ENCODE measurements around the gene SIM1. TPM values are rescaled to one million over a fixed set of nuclear protein-coding genes. Genes with fewer than 3 reads are reported as not detected.

SIM1 gene
- total RNA-seq, 2 donors from 2014 or later = not detected

GRCh38 chr6:100466410-100467128 is 1.8 kb upstream of the SIM1 start:
- peaks cover 3 to 16% of the 10 kb centered on the region in 2 donors for H3K4me1 ChIP-seq (ENCODE audit: control insufficient read depth in 1 of 2, low read depth in 2 of 2)
- no peaks in the 10 kb centered on the region for H3K9me3 ChIP-seq
- H3K27ac ChIP-seq = no peak overlapping the region
- TF ChIP-seq CTCF (IDR thresholded peaks at IDR 0.05) = no peak
- no peak overlapping the region for H3K4me3 ChIP-seq
- peaks cover 60% of the 10 kb centered on the region for H3K27me3 ChIP-seq (replicated peaks; ENCODE audit: insufficient read depth)
- no peaks in the 10 kb centered on the region for H3K36me3 ChIP-seq
- ATAC-seq (ENCODE audit: insufficient number of reproducible peaks, low FRiP score, low read depth) = no peak
- DNase-seq (ENCODE audit: low spot score) = no peak

GRCh38 chr6:100465701-100466409 is 1.1 kb upstream of the SIM1 start:
- DNase-seq (ENCODE audit: low spot score) = no peak
- no peak overlapping the region for H3K27ac ChIP-seq
- TF ChIP-seq CTCF (IDR thresholded peaks at IDR 0.05) = no peak

GRCh38 chr6:100464162-100464851 is 414 bp downstream of the SIM1 start:
- H3K4me3 ChIP-seq = peak overlapping the region; percentile 43
- ATAC-seq (ENCODE audit: insufficient number of reproducible peaks, low FRiP score, low read depth) (no peak), DNase-seq (ENCODE audit: low spot score) (no peak)
- H3K27me3 ChIP-seq (replicated peaks; ENCODE audit: insufficient read depth) = peaks cover 75% of the 10 kb centered on the region
- H3K4me1 ChIP-seq (ENCODE audit: control insufficient read depth in 1 of 2, low read depth in 2 of 2) = peaks cover 3 to 16% of the 10 kb centered on the region in 2 donors
- H3K9me3 ChIP-seq = no peaks in the 10 kb centered on the region
- no peak for TF ChIP-seq CTCF (IDR thresholded peaks at IDR 0.05)
- H3K27ac ChIP-seq = no peak overlapping the region
- no peaks in the 10 kb centered on the region for H3K36me3 ChIP-seq

More at GRCh38 chr6:100465701-100466409, 1.1 kb upstream of the SIM1 start:
- Histone ChIP-seq H3K36me3 (no peaks in the 10 kb centered on the region), H3K4me1 (ENCODE audit: control insufficient read depth in 1 of 2, low read depth in 2 of 2) (peaks cover 3 to 16% of the 10 kb centered on the region in 2 donors), H3K4me3 (no peak overlapping the region), H3K27me3 (replicated peaks; ENCODE audit: insufficient read depth) (peaks cover 65% of the 10 kb centered on the region), H3K9me3 (no peaks in the 10 kb centered on the region)
- ATAC-seq (ENCODE audit: insufficient number of reproducible peaks, low FRiP score, low read depth) = no peak

- no peak for ATAC-seq (ENCODE audit: insufficient number of reproducible peaks, low FRiP score, low read depth)
These were observed 1.0 kb downstream of the SIM1 start for GRCh38 chr6:100463630-100464161.

More at GRCh38 chr6:100463630-100464161, 1.0 kb downstream of the SIM1 start:
- DNase-seq (ENCODE audit: low spot score) = no peak
- Histone ChIP-seq H3K9me3 (no peaks in the 10 kb centered on the region), H3K27me3 (replicated peaks; ENCODE audit: insufficient read depth) (peaks cover 81% of the 10 kb centered on the region), H3K4me1 (ENCODE audit: control insufficient read depth in 1 of 2, low read depth in 2 of 2) (peaks cover 3 to 16% of the 10 kb centered on the region in 2 donors), H3K4me3 (peak overlapping the region; percentile 43), H3K36me3 (no peaks in the 10 kb centered on the region), H3K27ac (no peak overlapping the region)
- TF ChIP-seq CTCF (IDR thresholded peaks at IDR 0.05) = no peak
